ENCODE results near the gene ZNF605.

DNA sequence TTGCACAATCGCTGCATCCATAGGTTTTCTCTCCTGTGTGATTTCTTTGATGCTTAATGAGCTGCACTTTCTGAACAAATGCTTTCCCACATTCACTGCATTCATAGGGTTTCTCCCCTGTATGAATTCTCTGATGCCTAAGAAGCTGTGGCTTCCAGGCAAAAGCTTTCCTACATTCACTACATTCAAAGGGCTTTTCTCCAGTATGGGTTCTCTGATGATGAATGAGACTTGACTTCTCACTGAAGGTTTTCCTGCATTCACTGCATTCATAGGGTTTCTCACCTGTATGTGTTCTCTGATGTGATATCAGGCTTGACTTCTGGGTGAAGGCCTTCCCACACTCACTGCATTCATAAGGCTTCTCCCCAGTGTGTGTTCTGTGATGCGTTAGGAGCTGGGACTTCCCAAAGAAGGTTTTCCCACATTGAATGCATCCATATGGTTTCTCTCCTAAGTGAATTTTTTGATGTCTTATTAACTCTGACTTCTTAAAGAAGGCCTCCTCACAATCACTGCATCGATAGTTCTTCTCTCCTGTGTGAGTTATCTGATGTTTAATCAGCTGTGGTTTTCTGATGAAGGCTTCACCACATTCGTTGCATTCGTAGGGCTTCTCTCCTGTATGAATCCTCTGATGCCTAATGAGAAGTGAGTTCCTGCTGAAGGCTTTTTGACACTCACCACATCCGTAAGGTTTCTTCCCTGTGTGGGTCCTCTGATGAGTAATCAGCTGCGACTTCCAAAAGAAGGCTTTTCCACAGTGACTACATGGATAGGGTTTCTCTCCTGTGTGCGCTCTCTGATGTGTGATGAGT lies 30.3 kb downstream of the ZNF605 start:
- TF ChIP-seq, protein P1, sequence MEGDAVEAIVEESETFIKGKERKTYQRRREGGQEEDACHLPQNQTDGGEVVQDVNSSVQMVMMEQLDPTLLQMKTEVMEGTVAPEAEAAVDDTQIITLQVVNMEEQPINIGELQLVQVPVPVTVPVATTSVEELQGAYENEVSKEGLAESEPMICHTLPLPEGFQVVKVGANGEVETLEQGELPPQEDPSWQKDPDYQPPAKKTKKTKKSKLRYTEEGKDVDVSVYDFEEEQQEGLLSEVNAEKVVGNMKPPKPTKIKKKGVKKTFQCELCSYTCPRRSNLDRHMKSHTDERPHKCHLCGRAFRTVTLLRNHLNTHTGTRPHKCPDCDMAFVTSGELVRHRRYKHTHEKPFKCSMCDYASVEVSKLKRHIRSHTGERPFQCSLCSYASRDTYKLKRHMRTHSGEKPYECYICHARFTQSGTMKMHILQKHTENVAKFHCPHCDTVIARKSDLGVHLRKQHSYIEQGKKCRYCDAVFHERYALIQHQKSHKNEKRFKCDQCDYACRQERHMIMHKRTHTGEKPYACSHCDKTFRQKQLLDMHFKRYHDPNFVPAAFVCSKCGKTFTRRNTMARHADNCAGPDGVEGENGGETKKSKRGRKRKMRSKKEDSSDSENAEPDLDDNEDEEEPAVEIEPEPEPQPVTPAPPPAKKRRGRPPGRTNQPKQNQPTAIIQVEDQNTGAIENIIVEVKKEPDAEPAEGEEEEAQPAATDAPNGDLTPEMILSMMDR (IDR thresholded peaks at IDR 0.05) = no peak
- TF ChIP-seq POLR2A (IDR thresholded peaks at IDR 0.05) (no peak), EP300 (IDR thresholded peaks at IDR 0.05; ENCODE audit: low read depth) (no peak), POLR2AphosphoS5 (IDR thresholded peaks at IDR 0.05) (no peak)
